NCI-H1105 (cell line): Measurements from ENCODE around the gene TMPRSS2.

ENCODE experiments used
- DNase-seq: peaks from one replicate; lab custom pipeline; 2025; lab: John Stamatoyannopoulos, UW

Gene TMPRSS2

GRCh38 chr21:41507521-41508414 is at the start of gene TMPRSS2:
TMPRSS2 (minus strand) TSS chr21:41508158; CDS start chr21:41498133, 10,025 bp downstream.
- DNase-seq, result no peak

DNA sequence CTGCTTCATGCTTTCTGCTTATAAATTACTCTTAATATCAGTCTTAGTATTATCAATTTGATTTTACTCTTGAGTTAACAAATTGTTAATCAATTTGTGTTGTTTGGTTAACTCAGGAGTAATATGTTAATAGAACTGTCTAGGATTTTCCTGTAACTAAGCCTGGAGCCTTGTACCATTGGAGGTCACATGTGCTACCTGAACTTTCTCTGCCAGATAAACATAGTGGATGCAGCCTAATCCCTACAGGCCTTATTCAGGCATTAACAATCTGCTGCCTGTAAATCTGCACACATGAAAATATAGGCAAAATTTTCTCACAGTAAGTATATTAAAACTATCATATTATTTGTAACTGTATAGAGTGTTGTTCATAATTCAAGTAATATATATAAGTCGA is 47.1 kb upstream of the TMPRSS2 start:
- no peak for DNase-seq

DNA sequence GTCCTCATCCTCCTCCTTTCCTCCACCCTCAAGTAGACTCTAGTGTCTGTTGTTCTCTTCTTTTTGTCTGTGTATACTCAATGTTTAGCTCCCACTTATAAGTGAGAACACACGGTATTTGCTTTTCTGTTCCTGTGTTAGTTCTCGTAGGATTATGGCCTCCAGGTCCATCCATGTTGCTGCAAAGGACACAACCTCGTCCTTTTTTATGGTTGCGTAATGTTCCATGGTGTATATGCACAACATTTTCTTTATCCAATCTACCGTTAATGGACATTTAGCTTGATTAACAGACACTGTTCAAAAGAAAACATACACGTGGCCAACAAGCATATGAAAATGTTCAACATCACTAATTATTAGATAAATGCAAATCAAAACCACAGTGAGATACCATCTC is 44.3 kb upstream of the TMPRSS2 start:
- no peak for DNase-seq

DNA sequence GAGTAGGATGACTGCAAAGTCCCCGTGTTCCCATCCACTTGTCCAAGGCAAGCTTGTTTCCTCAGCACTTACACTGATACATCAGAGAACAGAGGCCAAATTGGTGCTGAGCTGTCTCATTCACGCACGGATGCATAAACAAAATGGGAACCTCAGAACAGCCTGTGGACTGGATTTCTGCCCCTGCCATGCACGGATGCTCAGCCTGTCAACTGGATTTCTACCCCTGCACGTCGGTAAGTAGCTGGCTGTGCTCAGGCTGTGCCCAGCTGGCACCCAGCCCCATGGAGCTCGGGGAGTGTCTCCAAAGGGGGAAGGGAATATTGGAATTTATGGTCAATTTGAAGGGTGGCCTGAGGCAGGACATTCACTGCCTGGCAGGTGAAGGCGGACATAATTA is 40.8 kb upstream of the TMPRSS2 start:
- DNase-seq, result no peak

DNA sequence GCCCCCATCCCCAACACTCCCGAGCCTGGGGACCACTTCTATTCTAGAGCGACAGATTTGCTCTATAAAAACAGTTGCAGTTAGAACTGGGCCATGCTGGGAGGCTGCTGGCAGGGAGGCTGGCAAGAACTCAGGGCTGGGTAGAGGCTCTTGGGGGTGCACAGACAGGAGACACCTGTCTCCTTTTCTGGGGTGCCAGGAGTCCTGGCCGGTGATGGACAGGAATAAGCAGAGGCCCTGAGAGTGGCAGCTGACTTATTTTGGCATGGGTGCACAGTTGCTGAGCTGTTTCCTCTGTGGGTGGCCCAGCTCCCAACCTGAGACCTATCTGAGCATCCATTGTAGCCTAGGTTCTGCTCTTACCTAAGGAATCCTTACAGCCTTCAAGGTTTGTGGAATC is 39.2 kb upstream of the TMPRSS2 start:
- DNase-seq, result no peak

DNA sequence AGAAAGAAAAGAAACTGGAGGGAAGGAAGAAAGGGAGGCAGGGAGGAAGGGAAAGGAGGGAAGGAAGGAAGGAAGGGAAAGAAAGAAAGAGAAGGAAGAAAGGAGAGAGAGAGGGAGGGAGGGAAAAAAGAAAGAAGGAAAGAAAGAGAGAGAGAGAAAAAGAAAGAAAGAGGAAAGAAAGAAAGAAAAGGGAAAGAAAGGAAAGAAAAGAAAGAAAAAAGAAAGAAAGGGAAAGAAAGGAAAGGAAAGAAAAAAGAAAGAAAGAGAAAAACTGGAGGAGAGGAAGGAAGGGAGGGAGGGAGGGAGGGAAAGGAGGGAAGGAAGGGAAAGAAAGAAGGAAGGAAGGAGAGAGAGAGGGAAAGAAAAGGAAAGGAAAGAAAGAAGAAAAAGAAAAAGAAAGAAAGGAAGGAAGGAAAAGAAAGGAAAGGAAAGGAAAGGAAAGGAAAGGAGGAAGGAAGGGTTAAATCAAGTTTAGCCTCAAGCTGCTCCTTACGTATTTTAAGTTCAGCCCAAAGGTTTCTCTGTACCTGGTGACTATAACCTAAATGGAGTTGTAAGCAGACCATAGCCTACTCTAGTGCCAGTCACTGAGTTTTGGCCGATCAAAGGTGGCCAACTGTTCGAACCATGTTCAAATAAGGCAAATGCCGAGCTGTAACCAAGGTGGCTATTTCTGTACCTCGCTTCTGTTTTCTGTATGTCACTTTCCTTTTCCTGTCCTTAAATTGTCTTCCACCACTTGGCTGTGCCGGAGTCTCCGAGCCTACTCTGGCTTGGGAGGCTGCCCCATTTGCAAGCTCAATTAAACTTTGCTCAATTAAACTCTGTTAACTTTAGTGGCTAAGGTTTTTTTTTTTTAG is 37.8 kb upstream of the TMPRSS2 start:
- DNase-seq, result no peak

DNA sequence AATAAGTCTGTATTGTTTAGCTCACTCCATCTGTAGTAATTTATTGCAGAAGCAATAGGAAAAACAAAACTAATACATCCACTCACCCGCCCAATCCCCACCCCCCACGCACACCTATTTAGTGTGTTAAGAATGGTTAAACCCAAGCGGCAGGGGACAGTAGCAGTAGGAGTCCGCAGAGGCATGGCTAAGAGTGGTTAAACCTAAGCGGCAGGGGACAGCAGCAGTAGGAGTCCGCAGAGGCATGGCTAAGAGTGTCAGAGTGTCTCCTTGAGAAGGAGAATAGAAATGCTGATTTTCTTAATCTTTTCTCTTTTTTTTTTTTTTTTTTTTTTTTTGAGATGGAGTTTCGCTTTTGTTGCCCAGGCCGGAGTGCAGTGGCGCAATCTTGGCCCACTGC is 34.8 kb upstream of the TMPRSS2 start:
- no peak for DNase-seq

DNA sequence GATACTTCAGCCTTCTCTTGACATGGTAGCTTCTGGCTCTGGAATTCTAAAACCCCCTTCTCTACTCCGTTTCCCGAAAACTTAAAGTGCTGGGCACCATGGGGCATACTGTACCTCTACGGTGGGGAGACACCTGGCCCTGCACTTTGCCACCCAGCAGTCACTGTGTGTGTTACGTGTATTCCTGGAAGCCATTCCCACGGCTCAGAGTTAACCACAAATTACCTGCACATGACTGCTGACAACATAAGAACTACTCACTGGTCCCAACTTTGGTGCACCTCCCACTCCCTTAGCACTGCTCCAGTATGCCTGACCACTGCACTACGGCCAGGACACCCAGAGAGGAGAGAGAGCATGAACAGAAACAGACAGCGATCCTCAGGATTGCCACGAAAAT is 29.4 kb upstream of the TMPRSS2 start:
- no peak for DNase-seq

GRCh38 chr21:41536827-41537103 is 28.8 kb upstream of the TMPRSS2 start:
- DNase-seq, result no peak

DNA sequence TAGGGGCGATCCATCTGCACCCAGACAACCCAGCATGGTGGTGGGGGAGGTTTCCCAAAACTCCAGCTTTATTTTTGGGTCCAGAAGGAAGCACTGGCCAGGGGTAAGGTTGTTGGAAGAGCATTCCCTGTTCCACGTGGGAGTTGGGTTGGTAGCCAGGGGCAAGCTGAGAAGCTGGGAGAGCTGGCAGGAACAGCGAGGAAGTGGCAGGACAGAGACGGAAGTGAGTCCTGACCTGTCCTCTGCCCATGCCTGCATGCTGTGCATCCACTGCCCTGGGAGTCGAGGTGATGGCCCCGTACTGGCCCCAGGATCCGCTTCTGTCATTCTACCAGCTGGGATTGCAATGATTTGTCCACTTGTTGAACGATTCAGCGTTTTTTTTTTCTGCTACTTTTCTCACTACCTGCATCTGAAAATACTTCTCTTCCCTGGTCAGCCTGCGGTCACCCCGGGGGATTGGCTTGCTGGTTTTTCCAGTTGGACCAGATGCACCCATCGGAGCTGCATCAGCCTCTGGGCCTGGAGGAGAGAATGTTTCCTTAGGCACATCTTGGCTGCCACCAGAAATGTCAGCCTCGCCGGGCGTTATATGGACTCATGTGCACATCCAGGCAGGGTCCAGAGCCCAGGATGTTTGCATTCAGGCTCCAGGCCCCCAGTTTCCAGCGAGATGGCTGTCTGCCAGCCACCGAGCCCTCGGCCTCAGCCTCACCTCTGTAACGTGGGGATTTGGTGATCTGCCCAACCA is 28.3 kb upstream of the TMPRSS2 start:
- DNase-seq, result no peak

DNA sequence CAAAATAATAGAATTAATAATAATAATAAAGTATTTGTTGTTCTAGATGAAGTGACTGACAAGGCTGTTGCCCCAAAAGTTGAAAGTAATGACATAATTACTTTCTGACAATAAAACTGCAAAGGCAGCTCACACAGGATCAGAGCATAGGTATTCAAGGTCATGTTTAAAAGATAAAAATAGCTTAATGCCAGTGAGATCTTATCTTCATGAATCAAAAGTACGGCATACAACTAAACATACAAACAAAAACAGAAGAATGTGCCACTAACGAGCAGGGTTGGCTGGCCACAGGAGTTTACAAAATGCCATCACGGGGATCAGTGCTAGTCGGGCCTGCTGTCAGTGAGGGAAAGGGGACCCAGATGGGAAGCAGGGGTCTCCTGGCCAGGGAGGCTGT is 22.4 kb upstream of the TMPRSS2 start:
- DNase-seq, result no peak

GRCh38 chr21:41529769-41530168 is 21.8 kb upstream of the TMPRSS2 start:
- DNase-seq, result no peak

- DNase-seq, result no peak
Observed at GRCh38 chr21:41526478-41527087, 18.6 kb upstream of the TMPRSS2 start.

DNA sequence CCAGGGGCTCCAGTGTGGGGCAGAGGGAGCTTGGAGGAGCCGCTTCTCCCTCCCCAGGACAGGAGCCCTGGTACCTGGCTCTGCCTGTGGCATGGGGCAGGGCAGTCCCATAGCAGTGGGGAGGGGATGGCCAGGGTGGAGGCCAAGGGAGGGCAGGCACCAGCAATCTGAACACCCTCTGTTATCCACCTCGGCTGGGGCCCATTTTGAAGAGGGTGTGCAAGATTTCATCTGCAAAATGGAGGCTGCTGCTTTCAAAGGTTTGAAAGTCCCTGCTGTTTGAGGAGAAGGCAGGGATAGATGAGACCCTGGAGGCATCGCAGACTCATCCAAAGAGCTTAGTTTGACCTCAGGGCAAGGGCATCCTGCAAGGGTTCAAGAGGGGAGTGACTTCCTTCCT is 15.2 kb upstream of the TMPRSS2 start:
- no peak for DNase-seq

DNA sequence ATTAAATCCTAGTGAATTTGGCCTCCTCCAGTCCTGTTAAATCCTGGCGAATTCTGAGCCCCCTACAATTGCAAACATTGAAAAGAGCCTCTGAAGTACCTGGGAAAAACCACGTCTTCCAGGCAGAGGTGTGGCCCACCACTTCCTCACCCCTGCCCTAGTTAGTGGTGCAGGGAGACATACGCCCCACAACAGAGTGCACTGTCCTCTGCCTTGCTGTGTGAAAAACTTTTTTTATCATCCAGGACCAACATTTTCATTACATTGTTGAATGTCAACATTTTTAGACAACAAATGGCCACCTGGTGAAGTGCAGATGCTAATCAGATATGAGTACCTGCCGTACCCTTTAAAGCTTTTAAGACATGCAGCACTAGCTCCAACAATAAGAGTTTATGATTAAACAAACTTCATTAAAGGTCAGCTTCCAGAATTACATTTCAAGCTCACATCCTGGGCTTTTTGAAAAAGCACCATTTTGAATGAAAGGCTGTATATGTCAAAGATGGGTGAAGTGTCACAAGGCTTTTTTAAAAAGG is 13.6 kb upstream of the TMPRSS2 start:
- no peak for DNase-seq

DNA sequence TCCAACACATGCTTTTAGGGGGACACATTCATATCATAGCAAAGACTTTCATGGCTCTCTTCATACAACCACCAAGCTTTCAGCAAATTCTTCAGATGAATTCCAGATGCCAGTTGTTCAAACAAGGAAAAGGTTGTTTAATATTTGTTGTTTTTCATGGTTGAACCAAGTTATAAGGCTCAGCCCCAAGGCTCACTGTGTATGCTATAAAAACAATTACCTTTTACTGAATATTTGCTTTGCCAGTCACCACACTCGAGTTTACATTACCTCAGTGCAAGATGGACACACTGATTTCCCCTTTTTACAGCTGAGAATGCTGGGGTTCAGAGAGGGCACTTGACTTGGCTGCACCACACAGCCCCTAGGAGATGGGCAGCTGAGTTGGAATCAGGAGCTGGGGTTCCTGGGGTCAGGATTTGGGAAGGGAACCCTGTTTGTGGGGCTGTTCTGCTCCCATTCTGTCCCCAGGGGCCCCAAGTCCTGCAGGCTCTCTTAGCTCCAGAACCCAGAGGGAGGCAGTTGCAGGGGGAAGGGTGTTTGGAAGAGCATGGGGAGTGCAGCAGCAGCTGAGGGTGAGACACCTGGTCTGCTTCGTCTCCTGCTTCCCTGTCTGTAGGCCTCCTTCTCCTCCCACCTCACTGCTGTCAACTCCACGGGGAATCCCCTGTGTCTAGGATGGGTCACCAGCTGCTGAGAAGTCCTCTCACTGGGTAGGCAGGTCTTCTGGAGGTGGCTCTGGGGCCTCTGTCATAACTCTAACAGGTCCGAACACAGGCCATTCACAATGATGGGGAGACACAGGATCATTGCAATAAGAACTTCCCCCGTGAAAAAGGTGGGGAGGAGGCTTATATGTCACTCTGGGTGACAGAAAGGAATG is 12.8 kb upstream of the TMPRSS2 start:
- no peak for DNase-seq

DNA sequence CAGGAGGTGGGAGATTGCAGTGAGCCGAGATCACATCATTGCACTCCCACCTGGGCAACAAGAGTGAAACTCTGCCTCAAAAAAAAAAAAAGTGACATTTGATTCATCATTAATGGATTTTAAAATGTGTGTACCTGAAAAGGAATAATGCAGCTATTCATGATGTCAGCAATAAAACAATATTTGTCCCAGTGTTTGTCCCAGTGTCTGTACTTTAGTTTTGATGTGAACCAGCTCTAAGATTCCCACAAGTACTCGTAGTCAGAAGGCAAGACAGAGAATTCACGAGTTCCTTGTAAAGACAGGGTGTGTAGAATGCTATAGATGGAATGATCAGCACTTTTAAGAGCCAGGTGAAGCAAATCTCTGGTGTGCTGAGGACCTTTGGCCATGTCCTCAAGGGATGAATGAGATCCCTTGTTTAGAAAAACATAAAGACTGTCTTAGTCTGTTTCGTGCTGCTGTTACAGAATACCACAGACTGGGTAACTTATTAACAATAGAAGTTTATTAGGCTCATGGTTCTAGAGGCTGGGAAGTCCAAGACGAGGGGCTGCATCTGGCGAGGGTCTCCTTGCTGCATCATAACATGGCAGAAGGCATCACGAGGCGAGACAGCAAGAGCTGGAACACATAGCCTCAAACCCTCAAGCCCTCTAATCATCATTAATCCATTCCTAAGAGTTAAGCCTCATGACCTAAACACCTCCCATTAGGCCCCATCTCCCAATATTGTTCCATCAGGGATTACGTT is 12.0 kb upstream of the TMPRSS2 start:
- DNase-seq, result no peak

DNA sequence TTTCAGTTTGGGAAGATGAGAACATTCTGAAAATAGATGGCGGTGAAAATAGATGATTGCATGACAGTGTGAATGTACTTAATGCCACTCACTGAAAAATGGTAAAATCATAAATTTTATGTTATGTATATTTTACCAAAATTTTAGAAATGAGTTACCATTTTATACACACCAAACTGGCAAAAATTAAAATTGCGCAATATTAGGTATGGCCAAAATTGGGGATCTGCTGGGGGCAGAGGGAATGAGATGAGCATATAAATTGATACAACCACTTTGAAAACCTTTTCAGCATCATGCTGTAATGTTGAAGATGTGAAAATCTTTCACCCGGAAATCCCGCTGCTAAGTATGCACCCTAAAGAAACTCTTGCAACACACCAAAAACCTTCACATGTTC is 10.8 kb upstream of the TMPRSS2 start:
- DNase-seq, result no peak

DNA sequence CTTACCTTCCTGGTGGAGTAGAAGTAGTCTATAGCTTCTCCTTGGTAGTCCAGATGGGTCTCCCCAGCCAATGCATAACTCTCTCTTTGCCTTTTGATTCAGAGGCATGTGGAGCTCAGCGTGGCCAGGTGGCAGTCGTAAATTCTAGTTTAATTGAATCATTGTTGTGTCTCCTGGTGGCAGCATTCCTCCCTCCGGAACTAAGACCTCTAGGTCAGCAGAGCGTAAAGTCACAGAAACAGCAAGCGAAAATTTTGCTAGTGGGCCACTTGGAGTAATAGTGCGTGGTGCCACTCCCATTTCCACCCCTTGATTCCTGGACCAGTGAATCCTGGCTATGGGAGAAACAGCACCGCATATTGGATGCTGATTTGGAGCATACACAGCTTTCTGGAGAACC is 3.9 kb upstream of the TMPRSS2 start:
- no peak for DNase-seq

- no peak for DNase-seq
Observed at GRCh38 chr21:41510500-41510899, 2.5 kb upstream of the TMPRSS2 start.
